Ectodermal cell (in vitro differentiated cells): Measurements from ENCODE around the gene KCNJ2.

Experiments used
- H3K27ac ChIP-seq: 2 replicates; pipeline ENCODE4 v1.7.0; 2013; ENCODE audit warnings: mild to moderate bottlenecking, low read depth, low read length; ENCODE audit not compliant: insufficient read depth, poor library complexity, severe bottlenecking
- H3K27me3 ChIP-seq: 2 replicates; pipeline ENCODE4 v1.7.0; 2013; ENCODE audit warnings: mild to moderate bottlenecking, low read length; ENCODE audit not compliant: insufficient read depth, control insufficient read depth, poor library complexity, severe bottlenecking
- H3K36me3 ChIP-seq: one replicate; pipeline ENCODE4 v1.7.0; 2013; ENCODE audit warnings: low read length; ENCODE audit not compliant: control insufficient read depth, insufficient read depth
- H3K4me1 ChIP-seq: one replicate; pipeline ENCODE4 v1.7.0; 2013; ENCODE audit warnings: low read length; ENCODE audit not compliant: control insufficient read depth, insufficient read depth
- H3K4me3 ChIP-seq: 2 replicates; pipeline ENCODE4 v1.7.0; 2013; ENCODE audit warnings: low read depth, low read length, control low read depth; ENCODE audit not compliant: insufficient read depth
- H3K9me3 ChIP-seq: 2 replicates; pipeline ENCODE4 v1.7.0; 2013; ENCODE audit warnings: mild to moderate bottlenecking, low read length, moderate library complexity; ENCODE audit not compliant: control insufficient read depth
- WGBS, 2 experiments: methylation state at CpG; one replicate each; pipeline ENCODE4 v1.1.7; 2013; ENCODE audit warnings: missing lambda C conversion rate in 2 of 2; 5-methylcytosine and 5-hydroxymethylcytosine counted together

The KCNJ2 gene

GRCh38 chr17:70172923-70173322 lies 3.6 kb downstream of the KCNJ2 start:
- Histone ChIP-seq H3K36me3 (no peaks in the 10 kb centered on the region), H3K4me1 (no peaks in the 10 kb centered on the region), H3K27me3 (peaks cover 32% of the 10 kb centered on the region), H3K27ac (no peak overlapping the region), H3K4me3 (no peak overlapping the region), H3K9me3 (no peaks in the 10 kb centered on the region)
- WGBS, 2 experiments, result 90 to 94% methylated on average over 2 of the region's 2 CpGs

DNA sequence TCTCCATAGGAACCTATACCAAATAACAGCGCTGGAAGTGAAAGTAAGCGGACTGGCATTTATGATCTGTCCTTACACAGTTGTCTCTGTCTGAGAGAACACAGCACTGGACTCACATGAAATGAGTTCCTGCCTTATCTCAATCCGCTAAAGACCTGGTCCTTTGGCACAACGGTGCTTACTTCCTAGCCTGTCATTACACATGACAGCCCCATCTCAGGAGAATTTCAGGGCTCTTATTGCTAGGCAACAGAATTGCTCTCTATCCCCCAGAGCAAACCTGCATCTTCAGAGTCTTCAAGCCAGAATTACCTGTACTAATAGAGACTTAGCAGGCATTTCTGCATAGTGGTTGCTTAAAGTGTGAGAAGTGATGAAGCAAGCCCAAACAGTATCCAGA lies 4.3 kb downstream of the KCNJ2 start:
- no peaks in the 10 kb centered on the region for H3K9me3 ChIP-seq
- peaks cover 25% of the 10 kb centered on the region for H3K27me3 ChIP-seq
- H3K27ac ChIP-seq, result no peak overlapping the region
- H3K4me1 ChIP-seq, result no peaks in the 10 kb centered on the region
- WGBS, 2 experiments, result 92 to 93% methylated on average over 4 of the region's 4 CpGs
- H3K36me3 ChIP-seq, result no peaks in the 10 kb centered on the region
- H3K4me3 ChIP-seq, result no peak overlapping the region

DNA sequence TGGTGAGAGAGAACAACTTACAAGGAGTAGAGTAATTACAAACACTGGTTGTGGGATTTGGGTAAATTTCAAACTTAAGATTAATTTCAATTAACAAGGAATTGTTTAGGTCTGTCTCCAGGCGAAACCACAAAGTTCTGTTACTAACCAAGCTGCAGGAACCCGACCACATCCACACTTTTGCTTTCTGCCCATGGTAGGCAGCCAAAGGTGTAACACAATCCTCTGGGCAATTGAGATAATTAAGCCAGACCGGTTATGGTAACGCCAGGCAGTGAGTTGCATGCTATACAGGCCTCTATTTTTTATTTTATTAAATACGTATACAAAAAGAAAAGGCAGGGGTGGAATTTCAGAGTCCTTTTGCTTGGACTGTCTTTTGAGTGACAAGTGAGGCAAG lies 12.0 kb downstream of the KCNJ2 start:
- WGBS, 2 experiments, result 88 to 95% methylated on average over 4 to 5 of the region's 5 CpGs
- Histone ChIP-seq H3K27me3 (no peaks in the 10 kb centered on the region), H3K9me3 (no peaks in the 10 kb centered on the region), H3K36me3 (no peaks in the 10 kb centered on the region), H3K4me3 (no peak overlapping the region), H3K27ac (no peak overlapping the region), H3K4me1 (no peaks in the 10 kb centered on the region)

GRCh38 chr17:70181866-70182265 lies 12.5 kb downstream of the KCNJ2 start:
- Histone ChIP-seq H3K4me1 (no peaks in the 10 kb centered on the region), H3K27me3 (no peaks in the 10 kb centered on the region), H3K36me3 (no peaks in the 10 kb centered on the region), H3K9me3 (no peaks in the 10 kb centered on the region), H3K27ac (no peak overlapping the region), H3K4me3 (no peak overlapping the region)
- 96 to 98% methylated on average over 3 of the region's 3 CpGs for WGBS, 2 experiments

DNA sequence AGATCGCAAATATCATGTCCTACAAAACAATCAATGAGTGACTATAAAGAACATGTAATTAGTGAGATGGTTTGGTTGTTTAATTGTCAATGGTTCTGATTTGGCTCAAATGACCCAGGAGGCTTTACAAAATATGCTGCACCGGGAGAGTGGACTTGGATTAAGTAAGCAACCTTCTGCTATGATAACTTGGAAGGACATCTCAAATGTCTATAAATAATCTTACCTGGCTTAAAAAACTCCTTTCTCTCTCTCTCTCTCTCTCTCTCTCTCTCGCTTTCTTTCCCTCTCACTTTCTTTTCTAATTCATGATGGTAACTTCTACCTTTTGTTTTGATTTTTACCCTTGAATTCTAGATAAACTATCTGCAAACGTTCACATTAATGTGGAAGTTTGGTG lies 14.2 kb downstream of the KCNJ2 start:
- 84 to 89% methylated on average over 2 of the region's 4 CpGs for WGBS, 2 experiments
- Histone ChIP-seq H3K4me1 (no peaks in the 10 kb centered on the region), H3K4me3 (no peak overlapping the region), H3K27me3 (no peaks in the 10 kb centered on the region), H3K27ac (no peak overlapping the region), H3K9me3 (no peaks in the 10 kb centered on the region), H3K36me3 (no peaks in the 10 kb centered on the region)

GRCh38 chr17:70184207-70184606 lies 14.9 kb downstream of the KCNJ2 start:
- H3K4me1 ChIP-seq, result no peaks in the 10 kb centered on the region
- no peaks in the 10 kb centered on the region for H3K9me3 ChIP-seq
- H3K27me3 ChIP-seq, result no peaks in the 10 kb centered on the region
- H3K36me3 ChIP-seq, result no peaks in the 10 kb centered on the region
- no peak overlapping the region for H3K4me3 ChIP-seq
- H3K27ac ChIP-seq, result no peak overlapping the region

- no peaks in the 10 kb centered on the region for H3K36me3 ChIP-seq
- no peaks in the 10 kb centered on the region for H3K27me3 ChIP-seq
- H3K27ac ChIP-seq, result no peak overlapping the region
- no peaks in the 10 kb centered on the region for H3K9me3 ChIP-seq
- H3K4me1 ChIP-seq, result no peaks in the 10 kb centered on the region
- WGBS, 2 experiments, result 94 to 95% methylated on average over 4 of the region's 4 CpGs
- H3K4me3 ChIP-seq, result no peak overlapping the region
Measured at GRCh38 chr17:70184770-70185169, 15.4 kb downstream of the KCNJ2 start.

GRCh38 chr17:70185285-70185684 lies 16.0 kb downstream of the KCNJ2 start:
- H3K9me3 ChIP-seq, result no peaks in the 10 kb centered on the region
- H3K4me3 ChIP-seq, result no peak overlapping the region
- no peaks in the 10 kb centered on the region for H3K27me3 ChIP-seq
- H3K27ac ChIP-seq, result no peak overlapping the region
- 96% methylated on average over 3 of the region's 3 CpGs for WGBS, 2 experiments
- no peaks in the 10 kb centered on the region for H3K36me3 ChIP-seq
- no peaks in the 10 kb centered on the region for H3K4me1 ChIP-seq

DNA sequence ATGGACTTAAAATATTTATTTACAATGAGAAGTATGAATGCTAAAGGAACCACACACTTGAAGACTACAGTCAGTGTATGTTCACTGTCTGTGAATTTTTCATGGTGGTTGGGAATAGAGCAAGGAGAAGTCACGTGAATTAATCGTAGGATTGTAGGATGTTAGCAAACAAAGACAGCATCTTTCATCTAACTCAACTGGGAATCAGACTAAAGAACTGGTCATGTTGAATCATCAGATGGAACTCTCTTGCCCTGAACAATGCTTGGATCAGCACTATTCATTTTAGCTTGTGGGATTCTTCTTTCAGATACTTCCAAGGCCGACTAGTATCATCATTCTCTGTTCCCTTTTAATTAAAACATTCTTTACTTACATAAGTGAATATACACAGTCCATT lies 18.1 kb downstream of the KCNJ2 start:
- Histone ChIP-seq H3K27ac (no peak overlapping the region), H3K4me1 (peaks cover 7% of the 10 kb centered on the region), H3K4me3 (no peak overlapping the region), H3K27me3 (no peaks in the 10 kb centered on the region), H3K36me3 (no peaks in the 10 kb centered on the region), H3K9me3 (no peaks in the 10 kb centered on the region)
- 98 to 100% methylated on average over 3 of the region's 3 CpGs for WGBS, 2 experiments

DNA sequence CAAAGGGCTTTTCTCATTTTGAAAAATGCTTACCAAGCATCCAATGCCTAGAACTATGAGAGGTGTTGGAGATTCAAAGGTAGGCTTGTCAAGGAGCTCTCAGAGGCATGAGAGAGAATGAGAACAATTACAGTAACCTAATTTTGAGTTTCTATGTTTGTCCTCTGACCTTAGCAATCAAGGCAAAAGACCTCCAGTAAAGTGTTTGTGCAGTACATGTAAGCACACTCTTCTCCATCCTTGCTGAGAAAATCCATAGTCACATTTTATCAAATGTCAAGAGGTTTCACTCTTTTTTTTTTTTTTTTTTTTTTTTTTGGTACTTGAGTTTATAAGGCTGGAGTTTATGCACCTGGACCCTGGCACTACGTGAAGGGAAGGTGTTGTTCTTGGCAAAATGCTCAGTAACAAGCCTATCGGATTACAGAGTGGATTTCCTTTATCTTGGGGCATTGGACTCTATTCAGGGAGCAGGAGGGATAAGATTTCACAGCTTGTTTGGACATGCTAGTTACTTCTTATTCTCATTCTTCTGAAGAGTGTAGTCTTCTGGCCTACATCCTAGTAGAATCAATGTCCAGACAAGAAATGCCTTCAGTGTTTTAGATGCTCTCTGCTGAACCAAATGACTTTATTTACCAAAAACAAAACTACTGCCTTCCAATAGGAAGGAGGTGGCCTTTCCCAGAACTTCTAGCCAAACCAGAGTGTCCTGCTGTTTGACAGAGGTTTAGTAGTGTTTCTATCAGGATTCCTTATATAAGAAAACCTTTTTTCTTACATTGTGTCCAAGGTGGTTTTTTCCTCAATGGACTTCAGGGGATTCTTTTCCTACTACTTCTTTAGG lies 21.9 kb downstream of the KCNJ2 start:
- Histone ChIP-seq H3K4me3 (no peak overlapping the region), H3K4me1 (peaks cover 7% of the 10 kb centered on the region), H3K27me3 (no peaks in the 10 kb centered on the region), H3K36me3 (no peaks in the 10 kb centered on the region), H3K27ac (no peak overlapping the region), H3K9me3 (no peaks in the 10 kb centered on the region)
- 65 to 79% methylated on average over 2 of the region's 2 CpGs for WGBS, 2 experiments

GRCh38 chr17:70195091-70195490 lies 25.8 kb downstream of the KCNJ2 start:
- no peak overlapping the region for H3K27ac ChIP-seq
- no peaks in the 10 kb centered on the region for H3K27me3 ChIP-seq
- H3K4me3 ChIP-seq, result no peak overlapping the region
- no peaks in the 10 kb centered on the region for H3K9me3 ChIP-seq
- peaks cover 7% of the 10 kb centered on the region for H3K4me1 ChIP-seq
- H3K36me3 ChIP-seq, result no peaks in the 10 kb centered on the region
